GM23338 (cell line): ENCODE measurements around the gene PRUNE2. TPM values are rescaled to one million over a fixed set of nuclear protein-coding genes. Genes with fewer than 3 reads are reported as not detected.

ENCODE experiments used
- ATAC-seq: fragments of 200-7000 bp; cut with Tn5 transposase; 3 replicates; pipeline ENCODE4 v1.9.1; 2020
- DNase-seq: peaks from one replicate; pipeline ENCODE4 v3.0.0-alpha.2; 2015; ENCODE audit warnings: low spot score
- H2AFZ ChIP-seq: fragments of 200-600 bp; sonication (generic); 2 replicates; pipeline ENCODE4 v1.8.0; 2016; ENCODE audit warnings: antibody characterized with exemption, mild to moderate bottlenecking, moderate library complexity
- H3F3A ChIP-seq: fragments of 200-600 bp; sonication (generic); replicated peaks from 2 replicates; pipeline ENCODE4 v1.8.0; 2017; ENCODE audit warnings: antibody characterized with exemption, mixed run types, low read depth
- H3K27ac ChIP-seq: fragments of 200-600 bp; sonication (generic); 2 replicates; pipeline ENCODE4 v1.6.1; 2016; ENCODE audit warnings: low read depth
- H3K27me3 ChIP-seq: fragments of 200-600 bp; sonication (generic); 2 replicates; pipeline ENCODE4 v1.8.0; 2016; ENCODE audit warnings: mild to moderate bottlenecking, mixed run types, moderate library complexity; ENCODE audit not compliant: insufficient read depth
- H3K36me3 ChIP-seq: fragments of 200-600 bp; sonication (generic); 2 replicates; pipeline ENCODE4 v1.8.0; 2016; ENCODE audit warnings: mild to moderate bottlenecking; ENCODE audit not compliant: insufficient read depth
- H3K4me1 ChIP-seq: fragments of 200-600 bp; sonication (generic); 2 replicates; pipeline ENCODE4 v1.8.0; 2016; ENCODE audit warnings: mild to moderate bottlenecking, moderate library complexity; ENCODE audit not compliant: insufficient read depth
- H3K4me2 ChIP-seq: fragments of 200-600 bp; sonication (generic); 2 replicates; pipeline ENCODE4 v1.7.1; 2017; ENCODE audit warnings: mixed run types
- H3K4me3 ChIP-seq: fragments of 200-600 bp; sonication (generic); 2 replicates; pipeline ENCODE4 v1.6.1; 2016; ENCODE audit warnings: mixed run types
- H3K79me2 ChIP-seq: fragments of 200-600 bp; sonication (generic); replicated peaks from 2 replicates; pipeline ENCODE4 v1.8.0; 2017; ENCODE audit warnings: mild to moderate bottlenecking; ENCODE audit not compliant: insufficient read depth
- H3K9me2 ChIP-seq: fragments of 200-600 bp; sonication (generic); 2 replicates; pipeline ENCODE4 v1.8.0; 2017; ENCODE audit not compliant: insufficient read depth
- H4K20me1 ChIP-seq: fragments of 200-600 bp; sonication (generic); replicated peaks from 2 replicates; pipeline ENCODE4 v1.8.0; 2017; ENCODE audit warnings: mild to moderate bottlenecking; ENCODE audit not compliant: insufficient read depth
- H3K27ac Mint-ChIP-seq: 2 replicates; pipeline ENCODE4 v1.8.0; 2020; ENCODE audit warnings: inconsistent platforms, mild to moderate bottlenecking, moderate library complexity, mixed read lengths
- H3K27me3 Mint-ChIP-seq: 3 replicates; pipeline ENCODE4 v1.8.0; 2022; ENCODE audit warnings: low read depth, mild to moderate bottlenecking, moderate library complexity, mixed read lengths, inconsistent platforms; ENCODE audit not compliant: insufficient read depth, poor library complexity
- H3K36me3 Mint-ChIP-seq: 3 replicates; pipeline ENCODE4 v1.8.0; 2021; ENCODE audit warnings: low read depth, mild to moderate bottlenecking, inconsistent platforms, moderate library complexity, mixed read lengths
- H3K4me1 Mint-ChIP-seq: 3 replicates; pipeline ENCODE4 v1.8.0; 2020; ENCODE audit warnings: mild to moderate bottlenecking, inconsistent platforms, mixed read lengths
- H3K4me3 Mint-ChIP-seq: 3 replicates; pipeline ENCODE4 v1.8.0; 2021; ENCODE audit warnings: moderate library complexity, mild to moderate bottlenecking, inconsistent platforms, mixed read lengths
- H3K9me3 Mint-ChIP-seq: 3 replicates; pipeline ENCODE4 v1.8.0; 2020; ENCODE audit warnings: moderate library complexity, mild to moderate bottlenecking, inconsistent platforms, mixed read lengths
- CREB1 ChIP-seq: fragments of 250-450 bp; sonication (Bioruptor Pico); IDR thresholded peaks from 2 replicates; pipeline ENCODE4 v1.5.0; 2020; ENCODE audit warnings: low read depth, mild to moderate bottlenecking, moderate library complexity
- EZH2 ChIP-seq: fragments of 200-600 bp; sonication (generic); IDR thresholded peaks from one replicate; pipeline ENCODE4 v1.8.0; 2017; ENCODE audit warnings: antibody characterized with exemption, mild to moderate bottlenecking, low read depth; ENCODE audit not compliant: unreplicated experiment
- EZH2phosphoT487 ChIP-seq: fragments of 200-600 bp; sonication (generic); IDR thresholded peaks from one replicate; pipeline ENCODE4 v1.8.1; 2018; ENCODE audit warnings: antibody characterized with exemption; ENCODE audit not compliant: unreplicated experiment
- JUNB ChIP-seq: IDR thresholded peaks from one replicate; pipeline ENCODE4 v1.6.1; 2016; ENCODE audit warnings: antibody characterized with exemption; ENCODE audit not compliant: unreplicated experiment
- POLR2AphosphoS5 ChIP-seq: IDR thresholded peaks from 2 replicates; pipeline ENCODE4 v1.6.1; 2016; ENCODE audit warnings: antibody characterized with exemption, low read depth
- ZNF331 ChIP-seq: fragments of 250-450 bp; sonication (Bioruptor Pico); IDR thresholded peaks from 2 replicates; pipeline ENCODE4 v1.5.0; 2020; ENCODE audit warnings: low read depth, mild to moderate bottlenecking, moderate library complexity
- ZNF462 ChIP-seq: fragments of 250-450 bp; sonication (Bioruptor Pico); IDR thresholded peaks from 2 replicates; pipeline ENCODE4 v1.5.0; 2020; ENCODE audit warnings: mild to moderate bottlenecking, moderate library complexity
- polyA plus RNA-seq: library from polyadenylated mRNA; unstranded; fragments of >200 nt; fragmentation: Nextera tagmentation; extraction: Ambion mirVana; gene quantifications from 2 replicates; pipeline ENCODE4 v1.2.1, GENCODE V29; 2016
- total RNA-seq: library from RNA; depleted of rRNA; stranded (reverse); fragments of >200 nt; shearing (Covaris generic); gene quantifications from 2 replicates; pipeline ENCODE4 v1.2.3, GENCODE V29; 2014
- TF ChIP-seq, protein P1 (sequence below), 2 experiments: fragments of 200-600 bp in 1 of 2; sonication (generic) in 1 of 2; conservative IDR thresholded peaks; 2 replicates each; pipeline versions ENCODE4 v1.5.1 to v1.6.1; 2016 to 2017; ENCODE audit warnings: antibody characterized with exemption in 2 of 2, low read depth in 2 of 2, mild to moderate bottlenecking in 2 of 2, moderate library complexity in 1 of 2
- TF ChIP-seq, protein P2 (sequence below): IDR thresholded peaks from one replicate; pipeline ENCODE4 v1.6.1; 2018; ENCODE audit warnings: antibody characterized with exemption; ENCODE audit not compliant: unreplicated experiment

PRUNE2 gene
- total and polyA plus RNA-seq, 2 experiments from 2014 or later = 10.6 to 26.5 TPM

GRCh38 chr9:76657265-76657664, 248.6 kb downstream of the PRUNE2 start:
- Histone ChIP-seq H3K4me2 (no peak overlapping the region), H2AFZ (no peak overlapping the region), H3F3A (no peaks in the 10 kb centered on the region), H3K4me3 (no peak overlapping the region), H3K36me3 (no peaks in the 10 kb centered on the region), H3K4me1 (peaks cover 7% of the 10 kb centered on the region), H4K20me1 (no peaks in the 10 kb centered on the region), H3K27ac (no peak overlapping the region), H3K27me3 (no peaks in the 10 kb centered on the region), H3K9me2 (no peaks in the 10 kb centered on the region), H3K79me2 (no peaks in the 10 kb centered on the region)
- no peak overlapping the region for H3K4me3 Mint-ChIP-seq
- no peaks in the 10 kb centered on the region for H3K9me3 Mint-ChIP-seq
- no peaks in the 10 kb centered on the region for H3K36me3 Mint-ChIP-seq
- TF ChIP-seq EZH2 (no peak), POLR2AphosphoS5 (no peak), JUNB (no peak), CREB1 (no peak), ZNF331 (no peak), EZH2phosphoT487 (no peak), ZNF462 (CRISPR knock-in tag) (no peak)
- TF ChIP-seq, protein P1, sequence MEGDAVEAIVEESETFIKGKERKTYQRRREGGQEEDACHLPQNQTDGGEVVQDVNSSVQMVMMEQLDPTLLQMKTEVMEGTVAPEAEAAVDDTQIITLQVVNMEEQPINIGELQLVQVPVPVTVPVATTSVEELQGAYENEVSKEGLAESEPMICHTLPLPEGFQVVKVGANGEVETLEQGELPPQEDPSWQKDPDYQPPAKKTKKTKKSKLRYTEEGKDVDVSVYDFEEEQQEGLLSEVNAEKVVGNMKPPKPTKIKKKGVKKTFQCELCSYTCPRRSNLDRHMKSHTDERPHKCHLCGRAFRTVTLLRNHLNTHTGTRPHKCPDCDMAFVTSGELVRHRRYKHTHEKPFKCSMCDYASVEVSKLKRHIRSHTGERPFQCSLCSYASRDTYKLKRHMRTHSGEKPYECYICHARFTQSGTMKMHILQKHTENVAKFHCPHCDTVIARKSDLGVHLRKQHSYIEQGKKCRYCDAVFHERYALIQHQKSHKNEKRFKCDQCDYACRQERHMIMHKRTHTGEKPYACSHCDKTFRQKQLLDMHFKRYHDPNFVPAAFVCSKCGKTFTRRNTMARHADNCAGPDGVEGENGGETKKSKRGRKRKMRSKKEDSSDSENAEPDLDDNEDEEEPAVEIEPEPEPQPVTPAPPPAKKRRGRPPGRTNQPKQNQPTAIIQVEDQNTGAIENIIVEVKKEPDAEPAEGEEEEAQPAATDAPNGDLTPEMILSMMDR (conservative IDR thresholded peaks at IDR 0.05; ENCODE audit: low read depth in 2 of 2) = no peak
- TF ChIP-seq, protein P2, sequence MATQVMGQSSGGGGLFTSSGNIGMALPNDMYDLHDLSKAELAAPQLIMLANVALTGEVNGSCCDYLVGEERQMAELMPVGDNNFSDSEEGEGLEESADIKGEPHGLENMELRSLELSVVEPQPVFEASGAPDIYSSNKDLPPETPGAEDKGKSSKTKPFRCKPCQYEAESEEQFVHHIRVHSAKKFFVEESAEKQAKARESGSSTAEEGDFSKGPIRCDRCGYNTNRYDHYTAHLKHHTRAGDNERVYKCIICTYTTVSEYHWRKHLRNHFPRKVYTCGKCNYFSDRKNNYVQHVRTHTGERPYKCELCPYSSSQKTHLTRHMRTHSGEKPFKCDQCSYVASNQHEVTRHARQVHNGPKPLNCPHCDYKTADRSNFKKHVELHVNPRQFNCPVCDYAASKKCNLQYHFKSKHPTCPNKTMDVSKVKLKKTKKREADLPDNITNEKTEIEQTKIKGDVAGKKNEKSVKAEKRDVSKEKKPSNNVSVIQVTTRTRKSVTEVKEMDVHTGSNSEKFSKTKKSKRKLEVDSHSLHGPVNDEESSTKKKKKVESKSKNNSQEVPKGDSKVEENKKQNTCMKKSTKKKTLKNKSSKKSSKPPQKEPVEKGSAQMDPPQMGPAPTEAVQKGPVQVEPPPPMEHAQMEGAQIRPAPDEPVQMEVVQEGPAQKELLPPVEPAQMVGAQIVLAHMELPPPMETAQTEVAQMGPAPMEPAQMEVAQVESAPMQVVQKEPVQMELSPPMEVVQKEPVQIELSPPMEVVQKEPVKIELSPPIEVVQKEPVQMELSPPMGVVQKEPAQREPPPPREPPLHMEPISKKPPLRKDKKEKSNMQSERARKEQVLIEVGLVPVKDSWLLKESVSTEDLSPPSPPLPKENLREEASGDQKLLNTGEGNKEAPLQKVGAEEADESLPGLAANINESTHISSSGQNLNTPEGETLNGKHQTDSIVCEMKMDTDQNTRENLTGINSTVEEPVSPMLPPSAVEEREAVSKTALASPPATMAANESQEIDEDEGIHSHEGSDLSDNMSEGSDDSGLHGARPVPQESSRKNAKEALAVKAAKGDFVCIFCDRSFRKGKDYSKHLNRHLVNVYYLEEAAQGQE = no peak
- DNase-seq = no peak
- no peak overlapping the region for H3K27ac Mint-ChIP-seq
- ATAC-seq = no peak
- H3K4me1 Mint-ChIP-seq = peaks cover 13% of the 10 kb centered on the region
- H3K27me3 Mint-ChIP-seq = peaks cover 1% of the 10 kb centered on the region
